ENCODE results near the gene CBR4. TPM values are rescaled to one million over a fixed set of nuclear protein-coding genes. Genes with fewer than 3 reads are reported as not detected.

Gene CBR4
- total RNA-seq, 2 experiments from 2014 or later, result 25.8 to 26.8 TPM

GRCh38 chr4:168981942-168982341 is 28.1 kb downstream of the CBR4 start:
- CTCF ChIA-PET, result interaction anchor here (1.5 kb wide), 1 partner anchor 59 kb away, joined by 3 read pairs; no protein-coding TSS in a partner anchor
- Mint-ChIP-seq H3K27ac (no peak overlapping the region), H3K36me3 (ENCODE audit: low read depth) (peaks cover 65% of the 10 kb centered on the region), H3K27me3 (no peaks in the 10 kb centered on the region), H3K4me1 (ENCODE audit: low read depth) (no peaks in the 10 kb centered on the region), H3K9me3 (peaks cover 22% of the 10 kb centered on the region), H3K4me3 (no peak overlapping the region)
- POLR2A ChIA-PET, result no interaction called here
- ATAC-seq, result no peak
- intact Hi-C loops (cut with micrococcal nuclease), result no loop called here
- no peak for DNase-seq
- no peak for TF ChIP-seq CTCF (IDR thresholded peaks at IDR 0.05)

- H3K36me3 Mint-ChIP-seq (ENCODE audit: low read depth), result peaks cover 63% of the 10 kb centered on the region
- POLR2A ChIA-PET, result no interaction called here
- intact Hi-C loops (cut with micrococcal nuclease), result no loop called here
- H3K4me1 Mint-ChIP-seq (ENCODE audit: low read depth), result no peaks in the 10 kb centered on the region
- no peak overlapping the region for H3K4me3 Mint-ChIP-seq
- no peak overlapping the region for H3K27ac Mint-ChIP-seq
- ATAC-seq (no peak), DNase-seq (no peak)
- no peak for TF ChIP-seq CTCF (IDR thresholded peaks at IDR 0.05)
- H3K9me3 Mint-ChIP-seq, result peaks cover 22% of the 10 kb centered on the region
- CTCF ChIA-PET, result interaction anchor here (1.5 kb wide), 1 partner anchor 58 kb away, joined by 3 read pairs; no protein-coding TSS in a partner anchor
- no peaks in the 10 kb centered on the region for H3K27me3 Mint-ChIP-seq
Observed at GRCh38 chr4:168981460-168981859, 28.6 kb downstream of the CBR4 start.

- peaks cover 28% of the 10 kb centered on the region for H3K9me3 Mint-ChIP-seq
- DNase-seq, result no peak
- H3K4me1 Mint-ChIP-seq (ENCODE audit: low read depth), result no peaks in the 10 kb centered on the region
- CTCF ChIA-PET, result no interaction called here
- no peak overlapping the region for H3K4me3 Mint-ChIP-seq
- no peak for TF ChIP-seq CTCF (IDR thresholded peaks at IDR 0.05)
- H3K27ac Mint-ChIP-seq, result no peak overlapping the region
- no peak for ATAC-seq
- POLR2A ChIA-PET, result no interaction called here
- intact Hi-C loops (cut with micrococcal nuclease), result no loop called here
- H3K27me3 Mint-ChIP-seq, result no peaks in the 10 kb centered on the region
- H3K36me3 Mint-ChIP-seq (ENCODE audit: low read depth), result peaks cover 48% of the 10 kb centered on the region
Observed at GRCh38 chr4:168979338-168979737, 30.7 kb downstream of the CBR4 start.

- POLR2A ChIA-PET, result no interaction called here
- peaks cover 28% of the 10 kb centered on the region for H3K9me3 Mint-ChIP-seq
Observed at GRCh38 chr4:168978001-168978700, 31.9 kb downstream of the CBR4 start.

More at GRCh38 chr4:168978001-168978700, 31.9 kb downstream of the CBR4 start:
- intact Hi-C loops (cut with micrococcal nuclease), result no loop called here
- no peak for TF ChIP-seq CTCF (IDR thresholded peaks at IDR 0.05)
- peaks cover 42% of the 10 kb centered on the region for H3K36me3 Mint-ChIP-seq (ENCODE audit: low read depth)
- H3K27me3 Mint-ChIP-seq, result no peaks in the 10 kb centered on the region
- DNase-seq (no peak), ATAC-seq (no peak)
- CTCF ChIA-PET, result no interaction called here
- no peaks in the 10 kb centered on the region for H3K4me1 Mint-ChIP-seq (ENCODE audit: low read depth)
- H3K27ac Mint-ChIP-seq, result no peak overlapping the region
- no peak overlapping the region for H3K4me3 Mint-ChIP-seq
